Measurements from ENCODE around the gene VPS41. TPM values are rescaled to one million over a fixed set of nuclear protein-coding genes. Genes with fewer than 3 reads are reported as not detected.

Gene VPS41
- total and polyA plus RNA-seq, 5 donors from 2014 or later = 45.9 to 60.2 (median 53.3) TPM

DNA sequence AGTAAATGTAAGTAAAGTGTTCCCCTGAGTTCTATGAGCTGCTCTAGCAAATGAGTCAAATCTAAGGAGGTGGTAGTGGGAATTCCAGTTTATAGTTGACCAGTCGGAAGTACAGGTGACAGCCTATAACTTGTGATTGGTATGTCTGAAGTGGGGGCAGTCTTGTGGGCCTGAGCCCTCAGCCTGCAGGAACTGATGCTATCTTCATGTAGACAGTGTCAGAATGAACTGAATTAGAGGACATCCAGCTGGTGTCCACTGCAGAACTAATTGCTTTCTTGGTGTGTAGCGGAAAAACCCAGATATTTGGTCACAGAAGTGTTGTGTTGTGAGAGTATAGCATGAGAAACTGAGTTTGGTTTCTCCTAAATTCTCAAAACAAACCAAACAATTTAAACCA is 150.0 kb downstream of the VPS41 start:
- no peak overlapping the region for H3K27ac Mint-ChIP-seq
- DNase-seq (no peak), ATAC-seq (ENCODE audit: low read depth in 2 of 2) (no peak)
- H3K9me3 Mint-ChIP-seq = no peaks in the 10 kb centered on the region
- H3K36me3 Mint-ChIP-seq = peaks cover 50% of the 10 kb centered on the region
- Histone ChIP-seq H3K4me3 (ENCODE audit: low read depth, low read length) (no peak overlapping the region), H3K9me3 (ENCODE audit: control insufficient read depth in 2 of 2, low read length in 2 of 2) (no peaks in the 10 kb centered on the region), H3K36me3 (ENCODE audit: control insufficient read depth, insufficient read depth, low read length) (peaks cover 49% of the 10 kb centered on the region), H3K4me1 (ENCODE audit: control insufficient read depth, insufficient read depth, low read length, poor library complexity, severe bottlenecking) (no peaks in the 10 kb centered on the region), H3K27me3 (ENCODE audit: control insufficient read depth, insufficient read depth, low read length) (no peaks in the 10 kb centered on the region), H3K27ac (ENCODE audit: insufficient read depth, low read length, poor library complexity, severe bottlenecking) (no peak overlapping the region)
- H3K4me3 Mint-ChIP-seq = no peak overlapping the region
- no peaks in the 10 kb centered on the region for H3K4me1 Mint-ChIP-seq
- H3K27me3 Mint-ChIP-seq = no peaks in the 10 kb centered on the region

DNA sequence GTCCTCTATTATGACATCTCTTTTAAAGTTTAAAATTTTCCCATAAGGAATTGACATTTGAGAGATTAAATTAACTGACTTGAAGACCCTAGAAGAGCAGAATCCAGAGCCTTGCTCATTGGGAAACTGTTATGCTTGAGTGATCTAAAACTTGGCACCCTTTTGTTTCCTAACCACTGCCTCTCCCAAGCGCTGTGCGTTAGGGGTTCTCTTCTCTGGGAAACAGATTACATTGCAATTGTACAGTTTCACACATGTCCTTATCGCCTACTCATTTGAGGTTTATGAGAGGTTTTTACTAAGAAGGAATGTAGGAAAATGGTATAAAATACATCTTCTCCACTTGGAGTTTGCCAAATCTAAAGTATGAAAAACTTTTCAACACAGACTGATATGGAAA is 151.1 kb downstream of the VPS41 start:
- Mint-ChIP-seq H3K4me3 (no peak overlapping the region), H3K27ac (no peak overlapping the region), H3K4me1 (no peaks in the 10 kb centered on the region), H3K9me3 (no peaks in the 10 kb centered on the region), H3K36me3 (peaks cover 48% of the 10 kb centered on the region), H3K27me3 (no peaks in the 10 kb centered on the region)
- DNase-seq (no peak), ATAC-seq (ENCODE audit: low read depth in 2 of 2) (no peak)
- Histone ChIP-seq H3K27ac (ENCODE audit: insufficient read depth, low read length, poor library complexity, severe bottlenecking) (no peak overlapping the region), H3K36me3 (ENCODE audit: control insufficient read depth, insufficient read depth, low read length) (peaks cover 51% of the 10 kb centered on the region), H3K27me3 (ENCODE audit: control insufficient read depth, insufficient read depth, low read length) (no peaks in the 10 kb centered on the region), H3K9me3 (ENCODE audit: control insufficient read depth in 2 of 2, low read length in 2 of 2) (no peaks in the 10 kb centered on the region), H3K4me3 (ENCODE audit: low read depth, low read length) (no peak overlapping the region), H3K4me1 (ENCODE audit: control insufficient read depth, insufficient read depth, low read length, poor library complexity, severe bottlenecking) (no peaks in the 10 kb centered on the region)

DNA sequence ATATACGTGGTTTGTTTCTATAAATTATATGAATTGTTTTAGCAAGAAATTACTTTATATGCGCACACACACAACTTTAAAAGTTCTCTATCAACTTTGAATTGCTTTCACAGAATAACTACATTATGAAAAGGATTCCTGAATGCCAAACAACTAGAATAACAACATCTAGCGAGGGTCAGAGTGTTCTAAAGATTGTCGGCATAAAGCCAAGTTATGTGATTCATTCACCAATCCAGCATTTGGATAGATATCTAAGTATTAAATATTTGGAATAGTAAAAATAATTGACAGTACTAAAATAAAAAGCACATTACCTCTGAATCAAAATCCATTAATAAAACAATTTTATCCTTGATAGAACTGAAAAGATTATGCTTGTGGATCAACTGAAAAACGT is 152.5 kb downstream of the VPS41 start:
- H3K27ac Mint-ChIP-seq = no peak overlapping the region
- H3K4me1 Mint-ChIP-seq = no peaks in the 10 kb centered on the region
- Histone ChIP-seq H3K27me3 (ENCODE audit: control insufficient read depth, insufficient read depth, low read length) (no peaks in the 10 kb centered on the region), H3K9me3 (ENCODE audit: control insufficient read depth in 2 of 2, low read length in 2 of 2) (no peaks in the 10 kb centered on the region), H3K4me3 (ENCODE audit: low read depth, low read length) (no peak overlapping the region), H3K36me3 (ENCODE audit: control insufficient read depth, insufficient read depth, low read length) (peaks cover 54% of the 10 kb centered on the region), H3K4me1 (ENCODE audit: control insufficient read depth, insufficient read depth, low read length, poor library complexity, severe bottlenecking) (no peaks in the 10 kb centered on the region), H3K27ac (ENCODE audit: insufficient read depth, low read length, poor library complexity, severe bottlenecking) (no peak overlapping the region)
- H3K27me3 Mint-ChIP-seq = no peaks in the 10 kb centered on the region
- H3K4me3 Mint-ChIP-seq = no peak overlapping the region
- H3K36me3 Mint-ChIP-seq = peaks cover 52% of the 10 kb centered on the region
- DNase-seq (no peak), ATAC-seq (ENCODE audit: low read depth in 2 of 2) (no peak)
- no peaks in the 10 kb centered on the region for H3K9me3 Mint-ChIP-seq

DNA sequence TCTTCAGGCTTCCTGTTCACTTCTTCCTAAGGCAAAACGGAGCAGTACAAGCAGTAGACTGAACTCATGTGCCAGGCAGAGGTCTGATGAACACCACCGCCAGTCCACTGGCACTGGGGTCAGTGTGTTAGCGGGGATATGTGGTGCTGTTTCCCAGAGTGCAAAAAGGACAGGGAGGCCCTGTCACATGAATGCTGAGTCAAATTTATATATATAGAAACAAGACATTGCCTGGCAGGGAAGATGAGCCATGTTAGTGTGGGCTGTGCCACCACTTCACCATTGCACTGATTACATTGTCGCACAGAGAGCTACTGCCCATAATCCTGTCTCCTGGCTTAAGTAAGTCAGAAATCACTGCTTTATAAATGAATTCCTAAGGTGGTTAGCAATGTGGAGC is 155.6 kb downstream of the VPS41 start:
- no peak for DNase-seq
- no peak for ATAC-seq (ENCODE audit: low read depth in 2 of 2)
- no peak overlapping the region for H3K4me3 Mint-ChIP-seq

DNA sequence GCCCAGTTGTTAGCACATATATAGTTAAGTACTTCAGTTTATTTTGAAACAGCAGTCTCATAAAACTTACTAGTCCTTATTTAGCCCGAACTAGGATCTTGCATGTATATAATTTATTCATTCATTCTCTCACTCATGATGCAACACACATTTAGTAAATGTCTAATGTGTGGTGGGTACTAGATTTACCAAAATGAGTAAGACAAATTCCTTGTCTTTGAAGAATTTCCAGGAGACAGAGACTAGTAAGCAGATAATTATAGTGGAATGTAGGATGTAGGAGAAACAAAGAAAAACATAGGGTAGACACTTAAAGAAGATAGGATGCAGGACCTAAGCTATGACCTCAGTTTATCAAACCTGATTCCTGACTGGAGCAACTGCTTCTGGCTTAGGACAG is 157.6 kb downstream of the VPS41 start:
- DNase-seq = no peak
- H3K4me1 Mint-ChIP-seq = no peaks in the 10 kb centered on the region
- H3K9me3 ChIP-seq (ENCODE audit: control insufficient read depth in 2 of 2, low read length in 2 of 2) = no peaks in the 10 kb centered on the region
- no peak overlapping the region for H3K27ac ChIP-seq (ENCODE audit: insufficient read depth, low read length, poor library complexity, severe bottlenecking)
- no peaks in the 10 kb centered on the region for H3K4me1 ChIP-seq (ENCODE audit: control insufficient read depth, insufficient read depth, low read length, poor library complexity, severe bottlenecking)
- no peak overlapping the region for H3K4me3 Mint-ChIP-seq
- peaks cover 70% of the 10 kb centered on the region for H3K36me3 Mint-ChIP-seq
- no peak overlapping the region for H3K27ac Mint-ChIP-seq
- H3K27me3 Mint-ChIP-seq = no peaks in the 10 kb centered on the region
- no peaks in the 10 kb centered on the region for H3K27me3 ChIP-seq (ENCODE audit: control insufficient read depth, insufficient read depth, low read length)
- H3K9me3 Mint-ChIP-seq = peaks cover 0 to 1% (median 0%) of the 10 kb centered on the region in 7 donors
- H3K36me3 ChIP-seq (ENCODE audit: control insufficient read depth, insufficient read depth, low read length) = peaks cover 59% of the 10 kb centered on the region
- ATAC-seq (ENCODE audit: low read depth in 2 of 2) = no peak
- no peak overlapping the region for H3K4me3 ChIP-seq (ENCODE audit: low read depth, low read length)

More for the DNA sequence above, 155.6 kb downstream of the VPS41 start:
- H3K9me3 ChIP-seq (ENCODE audit: control insufficient read depth in 2 of 2, low read length in 2 of 2) = no peaks in the 10 kb centered on the region
- H3K27me3 ChIP-seq (ENCODE audit: control insufficient read depth, insufficient read depth, low read length) = no peaks in the 10 kb centered on the region
- H3K4me1 ChIP-seq (ENCODE audit: control insufficient read depth, insufficient read depth, low read length, poor library complexity, severe bottlenecking) = no peaks in the 10 kb centered on the region
- peaks cover 58% of the 10 kb centered on the region for H3K36me3 ChIP-seq (ENCODE audit: control insufficient read depth, insufficient read depth, low read length)
- Mint-ChIP-seq H3K36me3 (peaks cover 70% of the 10 kb centered on the region), H3K27me3 (no peaks in the 10 kb centered on the region), H3K27ac (no peak overlapping the region), H3K4me1 (no peaks in the 10 kb centered on the region), H3K9me3 (peaks cover 0 to 1% (median 0%) of the 10 kb centered on the region in 7 donors)
- H3K27ac ChIP-seq (ENCODE audit: insufficient read depth, low read length, poor library complexity, severe bottlenecking) = no peak overlapping the region
- no peak overlapping the region for H3K4me3 ChIP-seq (ENCODE audit: low read depth, low read length)

DNA sequence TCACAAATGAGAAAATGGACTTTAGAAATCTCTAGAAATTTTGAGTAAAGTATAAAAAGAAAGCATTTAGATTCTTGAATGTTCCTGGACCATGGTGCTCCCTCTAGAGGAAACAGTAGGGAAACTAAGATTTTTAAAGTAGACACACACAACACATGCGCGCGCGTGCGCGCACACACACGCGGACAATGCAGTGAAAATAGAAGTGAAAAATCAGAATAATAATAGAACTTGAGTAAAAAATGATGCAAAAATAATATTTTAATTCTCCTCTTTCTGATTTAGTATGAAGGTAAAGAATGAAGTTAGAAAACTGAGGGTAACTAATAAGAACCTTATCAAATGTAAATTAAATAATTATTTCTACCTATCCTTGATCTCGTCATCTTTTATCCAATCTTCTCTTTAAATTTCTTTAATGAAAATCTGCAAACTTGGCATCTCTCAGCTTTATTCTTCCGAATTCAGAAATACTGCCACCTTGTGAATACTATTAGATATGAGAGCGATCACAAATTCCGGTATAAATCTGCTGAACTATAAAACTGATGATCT is 160.9 kb downstream of the VPS41 start:
- Histone ChIP-seq H3K4me1 (ENCODE audit: control insufficient read depth, insufficient read depth, low read length, poor library complexity, severe bottlenecking) (no peaks in the 10 kb centered on the region), H3K27me3 (ENCODE audit: control insufficient read depth, insufficient read depth, low read length) (no peaks in the 10 kb centered on the region), H3K4me3 (ENCODE audit: low read depth, low read length) (no peak overlapping the region), H3K36me3 (ENCODE audit: control insufficient read depth, insufficient read depth, low read length) (peaks cover 67% of the 10 kb centered on the region), H3K27ac (ENCODE audit: insufficient read depth, low read length, poor library complexity, severe bottlenecking) (no peak overlapping the region), H3K9me3 (ENCODE audit: control insufficient read depth in 2 of 2, low read length in 2 of 2) (no peaks in the 10 kb centered on the region)
- H3K4me3 Mint-ChIP-seq = no peak overlapping the region
- ATAC-seq (ENCODE audit: low read depth in 2 of 2) = no peak
- H3K4me1 Mint-ChIP-seq = peaks cover 0 to 4% (median 0%) of the 10 kb centered on the region in 4 donors
- H3K27ac Mint-ChIP-seq = peak overlapping the region in 1 of 3 donors; percentile 1
- peaks cover 0 to 1% (median 0%) of the 10 kb centered on the region in 7 donors for H3K9me3 Mint-ChIP-seq
- no peaks in the 10 kb centered on the region for H3K27me3 Mint-ChIP-seq
- DNase-seq = peak in 1 of 3 donors; percentile 5
- peaks cover 76% of the 10 kb centered on the region for H3K36me3 Mint-ChIP-seq

DNA sequence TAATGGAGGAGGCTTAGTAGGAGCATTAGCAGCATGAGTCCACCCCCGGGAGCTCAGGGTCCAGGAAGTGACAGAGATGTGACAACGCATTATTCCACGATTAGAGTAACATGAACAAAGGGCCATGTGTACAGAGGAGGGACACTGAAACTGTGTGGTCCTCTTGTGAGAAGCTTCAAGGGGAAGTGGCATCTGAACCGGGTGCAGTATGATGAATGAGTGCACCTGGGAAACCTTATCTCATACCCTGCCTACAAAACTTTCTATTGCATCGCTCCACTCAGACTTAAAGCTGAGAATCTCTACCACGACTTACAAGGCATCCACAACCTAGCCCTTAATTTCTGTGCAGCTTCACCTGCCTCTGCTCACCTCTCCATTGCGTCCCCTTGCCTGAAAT is 162.6 kb downstream of the VPS41 start:
- Histone ChIP-seq H3K36me3 (ENCODE audit: control insufficient read depth, insufficient read depth, low read length) (peaks cover 66% of the 10 kb centered on the region), H3K27me3 (ENCODE audit: control insufficient read depth, insufficient read depth, low read length) (no peaks in the 10 kb centered on the region), H3K4me1 (ENCODE audit: control insufficient read depth, insufficient read depth, low read length, poor library complexity, severe bottlenecking) (no peaks in the 10 kb centered on the region), H3K4me3 (ENCODE audit: low read depth, low read length) (no peak overlapping the region), H3K27ac (ENCODE audit: insufficient read depth, low read length, poor library complexity, severe bottlenecking) (no peak overlapping the region), H3K9me3 (ENCODE audit: control insufficient read depth in 2 of 2, low read length in 2 of 2) (no peaks in the 10 kb centered on the region)
- DNase-seq (no peak), ATAC-seq (ENCODE audit: low read depth in 2 of 2) (no peak)
- Mint-ChIP-seq H3K27ac (peak overlapping the region in 2 of 3 donors; percentile 39 to 48), H3K9me3 (peaks cover 0 to 1% (median 0%) of the 10 kb centered on the region in 7 donors), H3K27me3 (no peaks in the 10 kb centered on the region), H3K36me3 (peaks cover 74% of the 10 kb centered on the region), H3K4me1 (peaks cover 0 to 4% (median 0%) of the 10 kb centered on the region in 4 donors), H3K4me3 (no peak overlapping the region)

DNA sequence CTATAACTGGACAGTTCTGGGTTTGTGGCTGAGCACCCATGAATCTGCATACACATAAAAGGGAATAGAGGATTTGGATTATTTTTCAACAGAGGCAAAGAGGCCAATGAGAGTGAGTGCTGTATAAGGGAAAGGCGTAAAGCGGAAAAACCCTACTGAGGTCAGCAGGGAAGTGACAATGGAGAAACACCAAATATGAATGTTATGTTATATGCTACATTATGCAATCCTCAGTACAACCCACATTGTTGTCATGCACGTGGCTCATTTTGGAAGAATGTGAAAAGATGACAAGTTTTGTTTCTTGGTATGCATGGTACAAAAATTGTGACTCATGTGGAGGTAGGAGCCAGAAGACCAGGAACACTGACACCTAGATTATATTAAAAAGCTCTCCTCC is 164.2 kb downstream of the VPS41 start:
- Mint-ChIP-seq H3K4me1 (peaks cover 0 to 4% (median 0%) of the 10 kb centered on the region in 4 donors), H3K4me3 (no peak overlapping the region), H3K27me3 (no peaks in the 10 kb centered on the region), H3K36me3 (peaks cover 70% of the 10 kb centered on the region), H3K9me3 (peaks cover 0 to 1% (median 0%) of the 10 kb centered on the region in 7 donors), H3K27ac (no peak overlapping the region)
- DNase-seq (no peak), ATAC-seq (ENCODE audit: low read depth in 2 of 2) (no peak)
- H3K4me1 ChIP-seq (ENCODE audit: control insufficient read depth, insufficient read depth, low read length, poor library complexity, severe bottlenecking) = no peaks in the 10 kb centered on the region
- no peak overlapping the region for H3K4me3 ChIP-seq (ENCODE audit: low read depth, low read length)
- no peaks in the 10 kb centered on the region for H3K27me3 ChIP-seq (ENCODE audit: control insufficient read depth, insufficient read depth, low read length)
- H3K27ac ChIP-seq (ENCODE audit: insufficient read depth, low read length, poor library complexity, severe bottlenecking) = no peak overlapping the region
- H3K9me3 ChIP-seq (ENCODE audit: control insufficient read depth in 2 of 2, low read length in 2 of 2) = no peaks in the 10 kb centered on the region
- peaks cover 71% of the 10 kb centered on the region for H3K36me3 ChIP-seq (ENCODE audit: control insufficient read depth, insufficient read depth, low read length)

All from CD4-positive, CD25-positive, alpha-beta regulatory T cell (primary cell).